Pancreas (tissue), 10 donors: ENCODE measurements around the gene CCM2L. TPM values are rescaled to one million over a fixed set of nuclear protein-coding genes. Genes with fewer than 3 reads are reported as not detected.

Source experiments
- ATAC-seq, 4 donors: fragments of 200-7000 bp; cut with Tn5 transposase; one replicate each; pipeline versions ENCODE4 v1.8.0 to v1.9.1; 2020; ENCODE audit warnings: mild to moderate bottlenecking in 4 of 4, moderate library complexity in 4 of 4
- DNase-seq, 6 donors: peaks; one replicate each; pipeline ENCODE4 v3.0.0-alpha.2; 2020
- FAIRE-seq: peaks from 2 replicates; lab custom pipeline; 2012; peaks lifted over from hg19 to GRCh38; lab: Jason Lieb, UNC
- H3K27ac ChIP-seq, 4 donors: fragments of 200-600 bp; sonication (generic); 1 replicate in 3 of 4; 2 replicates in 1 of 4; pipeline versions ENCODE4 v1.5.0 to v1.8.0; 2020
- H3K27me3 ChIP-seq, 4 donors: fragments of 200-600 bp; one replicate each; pipeline ENCODE4 v1.8.0; 2021
- H3K36me3 ChIP-seq, 3 donors: fragments of 200-600 bp; sonication (generic) in 1 of 3; one replicate each; pipeline versions ENCODE4 v1.5.0 to v1.8.0; 2020 to 2021
- H3K4me1 ChIP-seq, 3 donors: fragments of 200-600 bp; one replicate each; pipeline ENCODE4 v1.8.0; 2021
- H3K4me3 ChIP-seq, 4 donors: fragments of 200-600 bp; sonication (generic) in 2 of 4; one replicate each; pipeline versions ENCODE4 v1.5.0 to v1.8.0; 2020 to 2021
- H3K9me3 ChIP-seq, 4 donors: fragments of 200-600 bp; one replicate each; pipeline ENCODE4 v1.8.0; 2021
- CTCF ChIP-seq, 4 donors: fragments of 200-600 bp; sonication (generic) in 3 of 4; IDR thresholded peaks; one replicate each; pipeline versions ENCODE4 v1.5.0 to v1.8.0; 2021; ENCODE audit warnings: antibody characterized with exemption in 4 of 4
- WGBS, 2 donors: extraction: QIAGEN DNeasy Blood & Tissue Kit; methylation state at CpG; one replicate each; pipeline ENCODE4 v1.1.7; 2013; 5-methylcytosine and 5-hydroxymethylcytosine counted together
- intact Hi-C, 3 donors: fragments of 100-400 bp; cut with DNase I; formaldehyde crosslinking; loops; one replicate each; pipeline versions ENCODE4 v1.11.1 to v1.14.2; 2022
- polyA plus RNA-seq, 2 donors: library from polyadenylated mRNA; stranded (reverse); fragments of 200-250 nt; gene quantifications; one replicate each; pipeline ENCODE4 v1.2.3, GENCODE V29; 2013
- total RNA-seq, 6 donors: library from RNA; stranded (reverse); fragmentation: NEBNext Ultra II Directional in 4 of 6; extraction: Animal tissue kit (Norgen Biotek cat#: 25700) in 4 of 6; gene quantifications; one replicate each; pipeline versions ENCODE4 v1.2.1 to v1.2.4, GENCODE V29; 2021 to 2023
- donor health status: healthy with polysubstance abuse.
- donor health status: DM: no; HTN: no; CAD: no; lungs with moderate emphysema.
- donor health status: DM: no; HTN: no; CAD: no.
- donor health status: control.
- donor health status: control.
- donor health status: Bipolar disorder and iron deficiency.
- donor health status: DM: yes; HTN: yes; CAD: no.
- donor health status: DM: no; HTN: no; CAD: no.
- donor health status: DM: no; HTN: no; CAD: no.
- donor health status: DM: yes; HTN: yes; CAD: no.

The CCM2L gene
- total and polyA plus RNA-seq, 8 donors: 0.31 to 6.7 (median 0.98) TPM

- ATAC-seq (no peak), FAIRE-seq (no peak), DNase-seq (no peak)
- no peak for TF ChIP-seq CTCF (IDR thresholded peaks at IDR 0.05)
- Histone ChIP-seq H3K27me3 (no peaks in the 10 kb centered on the region), H3K27ac (no peak overlapping the region), H3K4me3 (no peak overlapping the region), H3K4me1 (no peaks in the 10 kb centered on the region), H3K9me3 (no peaks in the 10 kb centered on the region), H3K36me3 (no peaks in the 10 kb centered on the region)
- WGBS, 2 donors: 17 to 26% methylated on average over 9 to 10 of the region's 10 CpGs
- intact Hi-C loops: no loop called here
These were observed 35.2 kb upstream of the CCM2L start for GRCh38 chr20:31974951-31975487.

GRCh38 chr20:31975874-31976273 is 34.4 kb upstream of the CCM2L start:
- Histone ChIP-seq H3K4me3 (no peak overlapping the region), H3K27me3 (no peaks in the 10 kb centered on the region), H3K9me3 (no peaks in the 10 kb centered on the region), H3K36me3 (no peaks in the 10 kb centered on the region), H3K4me1 (no peaks in the 10 kb centered on the region), H3K27ac (no peak overlapping the region)
- ATAC-seq: no peak
- 52 to 75% methylated on average over 2 of the region's 2 CpGs for WGBS, 2 donors
- intact Hi-C loops: no loop called here
- no peak for TF ChIP-seq CTCF (IDR thresholded peaks at IDR 0.05)
- FAIRE-seq: no peak
- no peak for DNase-seq

GRCh38 chr20:31977080-31977479 is 33.2 kb upstream of the CCM2L start:
- no peak for TF ChIP-seq CTCF (IDR thresholded peaks at IDR 0.05)
- FAIRE-seq: no peak
- H3K36me3 ChIP-seq: no peaks in the 10 kb centered on the region
- no peak for DNase-seq
- ATAC-seq: no peak
- no peaks in the 10 kb centered on the region for H3K4me1 ChIP-seq
- no peak overlapping the region for H3K4me3 ChIP-seq
- H3K27ac ChIP-seq: no peak overlapping the region
- H3K27me3 ChIP-seq: no peaks in the 10 kb centered on the region
- intact Hi-C loops: no loop called here
- H3K9me3 ChIP-seq: no peaks in the 10 kb centered on the region
- WGBS, 2 donors: 78 to 88% methylated on average over 4 of the region's 4 CpGs

- Histone ChIP-seq H3K9me3 (no peaks in the 10 kb centered on the region), H3K4me3 (no peak overlapping the region), H3K4me1 (no peaks in the 10 kb centered on the region), H3K36me3 (no peaks in the 10 kb centered on the region), H3K27ac (no peak overlapping the region), H3K27me3 (no peaks in the 10 kb centered on the region)
- ATAC-seq: no peak
- intact Hi-C loops: no loop called here
- no peak for TF ChIP-seq CTCF (IDR thresholded peaks at IDR 0.05)
- DNase-seq: no peak
- FAIRE-seq: no peak
- 49 to 52% methylated on average over 6 of the region's 6 CpGs for WGBS, 2 donors
These were observed 30.4 kb upstream of the CCM2L start for GRCh38 chr20:31979713-31980426.

GRCh38 chr20:31981784-31982183 is 28.5 kb upstream of the CCM2L start:
- 56 to 63% methylated on average over 2 of the region's 2 CpGs for WGBS, 2 donors
- H3K4me1 ChIP-seq: no peaks in the 10 kb centered on the region
- no peak overlapping the region for H3K27ac ChIP-seq
- intact Hi-C loops: no loop called here
- FAIRE-seq (no peak), DNase-seq (no peak), ATAC-seq (no peak)
- TF ChIP-seq CTCF (IDR thresholded peaks at IDR 0.05): no peak
- H3K9me3 ChIP-seq: no peaks in the 10 kb centered on the region
- no peaks in the 10 kb centered on the region for H3K36me3 ChIP-seq
- no peak overlapping the region for H3K4me3 ChIP-seq
- H3K27me3 ChIP-seq: no peaks in the 10 kb centered on the region
